Measurements from ENCODE around the gene F10. TPM values are rescaled to one million over a fixed set of nuclear protein-coding genes. Genes with fewer than 3 reads are reported as not detected.

F10 gene
- total RNA-seq, 1 experiment from 2014 or later, result not detected

GRCh38 chr13:113090415-113090770, 32.2 kb upstream of the F10 start:
- no TSS peak for BruUV-seq (replicated peaks)
- TF ChIP-seq CTCF (conservative IDR thresholded peaks at IDR 0.05) (no peak), EZH2 (IDR thresholded peaks at IDR 0.05; ENCODE audit: low read depth) (no peak)
- Histone ChIP-seq H3K79me2 (ENCODE audit: low read depth) (no peaks in the 10 kb centered on the region), H3K27me3 (ENCODE audit: insufficient read depth, low read depth) (no peaks in the 10 kb centered on the region), H3F3A (ENCODE audit: insufficient read depth, low read depth) (peaks cover 4% of the 10 kb centered on the region; the same call in 1 of the 2 replicates), H3K9me2 (ENCODE audit: insufficient read depth) (no peaks in the 10 kb centered on the region), H2AFZ (no peak overlapping the region), H3K27ac (no peak overlapping the region), H3K4me1 (replicated peaks; ENCODE audit: insufficient read depth) (no peaks in the 10 kb centered on the region), H3K9me3 (ENCODE audit: insufficient read depth, low read depth) (no peaks in the 10 kb centered on the region), H4K20me1 (ENCODE audit: insufficient read depth) (no peaks in the 10 kb centered on the region; the same call in 1 of the 2 replicates), H3K36me3 (ENCODE audit: low read depth) (no peaks in the 10 kb centered on the region), H3K4me2 (no peak overlapping the region), H3K4me3 (no peak overlapping the region)
- intact Hi-C loops (cut with micrococcal nuclease; ENCODE audit: unreplicated experiment), result no loop called here
- DNase-seq, result no peak
- POLR2A ChIA-PET (ENCODE audit: unreplicated experiment), result no interaction called here
- CTCF ChIA-PET, result interaction anchor here (0.7 kb wide), 1 partner anchor 158 kb away, joined by 3 read pairs; no protein-coding TSS in a partner anchor

GRCh38 chr13:113090806-113091205, 31.8 kb upstream of the F10 start:
- H3K4me3 ChIP-seq, result no peak overlapping the region
- H3K4me1 ChIP-seq (replicated peaks; ENCODE audit: insufficient read depth), result no peaks in the 10 kb centered on the region
- peaks cover 4% of the 10 kb centered on the region; the same call in 1 of the 2 replicates for H3F3A ChIP-seq (ENCODE audit: insufficient read depth, low read depth)
- H3K36me3 ChIP-seq (ENCODE audit: low read depth), result no peaks in the 10 kb centered on the region
- no peaks in the 10 kb centered on the region for H3K9me3 ChIP-seq (ENCODE audit: insufficient read depth, low read depth)
- H4K20me1 ChIP-seq (ENCODE audit: insufficient read depth), result no peaks in the 10 kb centered on the region; the same call in 1 of the 2 replicates
- H2AFZ ChIP-seq, result no peak overlapping the region
- BruUV-seq (replicated peaks), result no TSS peak
- DNase-seq, result no peak
- ChIA-PET CTCF (interaction anchor here (0.7 kb wide), 1 partner anchor 159 kb away, joined by 3 read pairs; no protein-coding TSS in a partner anchor), POLR2A (ENCODE audit: unreplicated experiment) (no interaction called here)
- H3K27me3 ChIP-seq (ENCODE audit: insufficient read depth, low read depth), result no peaks in the 10 kb centered on the region
- TF ChIP-seq EZH2 (IDR thresholded peaks at IDR 0.05; ENCODE audit: low read depth), result no peak
- no peak for TF ChIP-seq CTCF (conservative IDR thresholded peaks at IDR 0.05)
- H3K9me2 ChIP-seq (ENCODE audit: insufficient read depth), result no peaks in the 10 kb centered on the region
- no peak overlapping the region for H3K4me2 ChIP-seq
- no peaks in the 10 kb centered on the region for H3K79me2 ChIP-seq (ENCODE audit: low read depth)
- intact Hi-C loops (cut with micrococcal nuclease; ENCODE audit: unreplicated experiment), result no loop called here
- no peak overlapping the region for H3K27ac ChIP-seq

GRCh38 chr13:113091211-113091771, 31.3 kb upstream of the F10 start:
- intact Hi-C loops (cut with micrococcal nuclease; ENCODE audit: unreplicated experiment), result no loop called here
- ChIA-PET CTCF (interaction anchor here (0.7 kb wide), 1 partner anchor 159 kb away, joined by 3 read pairs; no protein-coding TSS in a partner anchor), POLR2A (ENCODE audit: unreplicated experiment) (no interaction called here)
- no peak overlapping the region for H3K4me3 ChIP-seq
- H3K36me3 ChIP-seq (ENCODE audit: low read depth), result no peaks in the 10 kb centered on the region
- TF ChIP-seq CTCF (conservative IDR thresholded peaks at IDR 0.05), result no peak
- TF ChIP-seq EZH2 (IDR thresholded peaks at IDR 0.05; ENCODE audit: low read depth), result no peak
- no peaks in the 10 kb centered on the region for H3K79me2 ChIP-seq (ENCODE audit: low read depth)
- DNase-seq, result no peak
- H4K20me1 ChIP-seq (ENCODE audit: insufficient read depth), result no peaks in the 10 kb centered on the region; the same call in 1 of the 2 replicates
- no peak overlapping the region for H3K27ac ChIP-seq
- H3F3A ChIP-seq (ENCODE audit: insufficient read depth, low read depth), result peaks cover 4% of the 10 kb centered on the region; the same call in 1 of the 2 replicates
- H3K4me1 ChIP-seq (replicated peaks; ENCODE audit: insufficient read depth), result no peaks in the 10 kb centered on the region
- no peaks in the 10 kb centered on the region for H3K9me3 ChIP-seq (ENCODE audit: insufficient read depth, low read depth)
- H3K9me2 ChIP-seq (ENCODE audit: insufficient read depth), result no peaks in the 10 kb centered on the region
- BruUV-seq (replicated peaks), result no TSS peak
- H3K4me2 ChIP-seq, result no peak overlapping the region
- H2AFZ ChIP-seq, result no peak overlapping the region
- no peaks in the 10 kb centered on the region for H3K27me3 ChIP-seq (ENCODE audit: insufficient read depth, low read depth)

Measured in PC-9 (cell line).